KBM-7 (cell line): ENCODE measurements around the gene MRPL53.
"Not testable (repeated sequence)": the region's sequence is repeated elsewhere in the genome, so short reads cannot be mapped to it uniquely, and the experiment has no call there.

Experiments used
- DNase-seq: peaks from one replicate; pipeline ENCODE4 v3.0.0-alpha.2; 2015
- in situ Hi-C: fragments of 300-500 bp; cut with MboI; formaldehyde crosslinking; loops from 2 replicates; pipeline ENCODE4 v1.14.3; 2020; ENCODE audit warnings: low sequenced_read_pairs, low pct_unique_long_range_greater_than_20kb, mixed read lengths

MRPL53 gene

DNA sequence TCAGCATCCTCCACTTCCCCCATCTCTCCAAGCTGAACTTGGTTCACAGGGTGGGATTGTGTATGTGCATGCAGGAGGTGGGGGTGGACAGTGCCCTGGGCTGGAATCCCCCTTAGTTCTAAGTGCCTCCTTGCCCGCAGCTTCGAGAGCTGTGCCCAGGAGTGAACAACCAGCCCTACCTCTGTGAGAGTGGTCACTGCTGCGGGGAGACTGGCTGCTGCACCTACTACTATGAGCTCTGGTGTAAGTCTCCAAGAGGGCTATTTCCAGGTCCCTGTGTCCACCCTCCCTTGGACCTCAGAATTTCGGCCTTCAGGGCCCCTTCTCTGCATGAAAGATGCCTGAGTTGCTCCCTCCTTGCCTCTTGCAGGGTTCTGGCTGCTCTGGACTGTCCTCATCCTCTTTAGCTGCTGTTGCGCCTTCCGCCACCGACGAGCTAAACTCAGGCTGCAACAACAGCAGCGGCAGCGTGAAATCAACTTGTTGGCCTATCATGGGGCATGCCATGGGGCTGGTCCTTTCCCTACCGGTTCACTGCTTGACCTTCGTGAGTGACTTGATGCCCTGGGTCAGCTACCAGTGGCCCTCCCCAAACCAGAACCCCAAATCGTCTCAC, 12.9 kb downstream of the MRPL53 start:
- DNase-seq, in situ Hi-C loops: not testable (repeated sequence)

DNA sequence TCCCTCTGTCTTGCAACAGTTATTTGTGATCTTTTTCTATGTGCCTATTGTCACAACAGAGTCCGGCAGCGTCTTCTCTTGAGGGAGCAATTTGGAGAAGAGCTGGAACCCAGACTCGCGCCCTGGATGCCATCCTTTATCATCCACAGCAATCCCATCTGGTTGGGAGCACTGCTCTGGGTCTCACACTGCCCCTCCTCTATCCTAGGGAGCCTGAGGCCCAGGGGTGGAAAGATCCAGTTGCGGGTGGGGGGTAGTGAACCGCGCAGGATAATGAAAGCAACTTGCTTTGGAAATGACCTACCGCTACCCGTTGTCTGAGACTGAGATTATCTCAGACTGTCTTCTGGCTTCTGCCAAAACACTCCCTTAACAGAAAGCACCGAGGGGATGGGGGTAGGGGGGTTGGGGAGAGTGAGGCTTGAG, 13.5 kb downstream of the MRPL53 start:
- DNase-seq: no peak
- in situ Hi-C loops: no loop called here

DNA sequence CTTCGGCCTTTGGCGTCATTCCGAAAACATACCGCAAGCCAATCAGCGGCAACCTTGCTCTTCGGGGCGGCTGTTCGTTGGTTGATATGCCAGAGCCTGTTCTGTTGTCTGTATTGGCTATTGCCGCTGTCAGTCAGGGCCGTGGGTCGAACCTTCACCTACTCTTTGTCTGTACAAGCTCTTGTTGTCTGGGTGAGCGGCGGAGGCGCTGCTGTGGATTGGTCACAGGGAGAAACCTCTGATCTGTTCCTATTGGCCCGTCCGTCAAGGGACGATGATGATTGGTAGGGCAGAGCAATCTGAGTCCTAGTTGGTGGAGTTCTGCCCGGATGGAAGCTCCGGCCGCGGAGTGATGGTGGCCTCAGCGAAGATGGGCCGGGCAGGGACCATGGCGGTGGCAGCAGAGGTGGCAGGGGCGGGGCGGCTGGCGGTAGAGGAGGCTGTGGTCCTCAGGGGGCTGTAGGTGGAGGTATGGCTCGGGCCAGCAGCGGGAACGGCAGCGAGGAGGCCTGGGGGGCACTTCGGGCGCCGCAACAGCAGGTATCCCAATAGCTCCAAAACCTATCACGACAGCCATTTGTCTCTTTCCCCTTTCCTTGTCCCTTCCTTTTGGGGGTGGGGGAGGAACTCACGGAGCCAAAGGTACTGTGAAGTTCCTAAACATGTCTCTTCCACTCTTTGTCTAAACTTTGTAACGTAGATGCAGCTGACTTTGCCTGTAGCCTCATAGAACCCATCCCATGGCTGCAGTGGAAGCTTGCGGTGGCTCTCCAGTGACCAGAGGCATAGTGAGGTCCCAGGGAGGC, 14.1 kb downstream of the MRPL53 start, which contains the start of gene WBP1:
Gene WBP1 (plus strand): TSS at position 307 of the 806 bp plus-strand sequence. CDS start 165 bp downstream, at position 472.
- DNase-seq: peak; percentile 100
- in situ Hi-C loops: no loop called here

DNA sequence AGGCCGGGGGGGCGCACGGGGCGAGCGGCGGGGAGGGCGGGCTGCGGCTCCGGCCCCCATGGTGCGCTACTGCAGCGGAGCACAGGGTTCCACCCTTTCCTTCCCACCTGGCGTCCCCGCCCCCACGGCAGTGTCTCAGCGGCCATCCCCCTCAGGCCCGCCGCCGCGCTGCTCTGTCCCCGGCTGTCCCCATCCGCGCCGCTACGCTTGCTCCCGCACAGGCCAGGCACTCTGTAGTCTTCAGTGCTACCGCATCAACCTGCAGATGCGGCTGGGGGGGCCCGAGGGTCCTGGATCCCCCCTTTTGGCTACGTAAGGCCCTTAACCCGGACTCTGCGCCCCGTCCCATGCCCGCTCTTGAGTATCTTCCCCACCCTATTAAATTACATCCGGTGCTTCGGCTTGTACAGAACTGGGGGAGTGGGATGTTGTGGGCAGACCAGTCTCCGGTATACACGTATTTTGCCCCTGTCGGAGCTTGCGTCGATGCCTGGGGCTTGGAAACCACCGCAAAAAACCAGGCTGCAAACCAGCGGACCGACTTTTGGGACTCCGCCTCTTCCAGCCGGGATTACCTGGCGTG, 14.8 kb downstream of the MRPL53 start:
- in situ Hi-C loops: no loop called here
- DNase-seq: no peak

DNA sequence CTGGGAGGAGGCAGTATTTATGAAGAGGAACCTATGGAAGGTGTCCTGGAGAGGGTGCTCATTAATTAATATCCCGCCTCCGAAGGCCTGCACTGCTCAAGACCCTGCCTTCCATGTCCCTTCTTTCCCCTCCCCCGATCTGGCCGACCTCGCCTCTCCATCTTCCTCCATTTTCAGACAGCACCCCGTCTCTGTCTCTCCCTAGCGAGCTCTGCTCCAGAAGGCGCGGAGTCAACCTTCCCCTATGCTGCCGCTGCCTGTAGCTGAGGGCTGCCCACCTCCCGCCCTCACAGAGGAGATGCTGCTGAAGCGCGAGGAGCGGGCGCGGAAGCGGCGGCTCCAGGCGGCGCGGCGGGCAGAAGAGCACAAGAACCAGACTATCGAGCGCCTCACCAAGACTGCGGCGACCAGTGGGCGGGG, 15.3 kb downstream of the MRPL53 start:
- in situ Hi-C loops: no loop called here
- DNase-seq: no peak

DNA sequence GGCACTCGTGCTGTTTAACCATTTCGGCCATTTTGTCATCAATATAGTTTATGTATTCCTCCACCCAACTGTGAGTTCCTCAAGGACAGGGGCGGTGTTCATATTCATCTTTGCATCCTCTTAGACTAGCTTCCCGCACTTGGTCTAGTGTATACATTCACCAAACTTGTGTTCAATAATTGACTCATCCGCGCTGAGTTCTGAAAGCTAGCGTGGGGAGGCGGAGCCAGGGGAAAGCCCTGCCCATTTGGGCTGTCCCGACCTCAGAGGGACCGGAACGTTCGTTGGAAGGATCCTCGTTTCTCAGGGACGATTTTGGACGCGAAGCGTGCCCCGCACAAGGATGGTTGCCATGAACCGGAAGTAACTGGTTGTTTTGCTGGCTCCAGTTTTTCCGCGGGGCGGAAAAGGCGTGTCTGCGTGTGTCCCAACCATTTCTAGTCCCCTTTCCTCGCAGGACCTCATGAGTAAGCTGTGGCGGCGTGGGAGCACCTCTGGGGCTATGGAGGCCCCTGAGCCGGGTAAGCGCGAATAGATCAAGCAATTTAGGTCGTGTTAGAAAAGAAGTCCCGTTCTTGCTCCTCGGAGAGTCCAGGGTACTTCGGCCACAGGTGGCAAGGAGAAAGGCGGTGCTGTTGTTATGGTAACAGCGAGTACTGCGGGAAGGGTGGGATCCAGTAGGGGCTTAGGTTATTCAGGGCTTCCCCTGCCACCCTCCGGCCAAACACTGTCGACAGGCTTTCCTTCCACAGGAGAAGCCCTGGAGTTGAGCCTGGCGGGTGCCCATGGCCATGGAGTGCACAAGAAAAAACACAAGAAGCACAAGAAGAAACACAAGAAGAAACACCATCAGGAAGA, 17.6 kb downstream of the MRPL53 start, which contains the start of gene INO80B:
Gene INO80B (plus strand): TSS at position 434 of the 858 bp plus-strand sequence. CDS start 30 bp downstream, at position 464.
- in situ Hi-C loops: no loop called here

DNA sequence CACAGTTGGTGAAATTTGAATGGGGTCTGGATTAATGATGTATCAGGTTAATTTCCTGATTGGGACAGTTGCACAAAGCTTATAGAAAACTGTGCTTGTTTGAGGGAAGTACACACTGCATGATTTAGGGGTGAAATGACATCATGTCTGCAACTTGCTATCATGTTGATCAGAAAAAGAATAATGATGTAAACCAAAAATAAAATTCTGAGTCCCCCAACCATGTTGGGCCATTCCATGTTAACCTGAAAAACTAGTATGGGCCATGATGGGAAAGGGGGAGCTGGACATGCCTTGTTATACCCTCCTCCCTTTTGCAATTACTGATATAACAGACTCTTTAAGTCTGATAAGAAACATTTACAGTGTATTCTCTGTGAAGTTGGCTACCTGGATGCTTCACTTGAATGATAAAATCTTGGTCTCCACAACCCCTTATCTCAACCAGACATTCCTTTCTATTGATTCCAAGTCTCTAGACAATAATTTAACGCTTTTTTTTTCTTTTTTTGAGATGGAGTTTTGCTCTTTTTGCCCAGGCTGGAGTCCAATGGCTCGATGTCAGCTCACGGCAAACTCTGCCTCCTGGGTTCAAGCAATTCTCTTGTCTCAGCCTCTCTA, 21.8 kb downstream of the MRPL53 start:
- in situ Hi-C loops: no loop called here
- no peak for DNase-seq

More for the DNA sequence above, 17.6 kb downstream of the MRPL53 start, which contains the start of gene INO80B:
- peak; percentile 99 for DNase-seq

DNA sequence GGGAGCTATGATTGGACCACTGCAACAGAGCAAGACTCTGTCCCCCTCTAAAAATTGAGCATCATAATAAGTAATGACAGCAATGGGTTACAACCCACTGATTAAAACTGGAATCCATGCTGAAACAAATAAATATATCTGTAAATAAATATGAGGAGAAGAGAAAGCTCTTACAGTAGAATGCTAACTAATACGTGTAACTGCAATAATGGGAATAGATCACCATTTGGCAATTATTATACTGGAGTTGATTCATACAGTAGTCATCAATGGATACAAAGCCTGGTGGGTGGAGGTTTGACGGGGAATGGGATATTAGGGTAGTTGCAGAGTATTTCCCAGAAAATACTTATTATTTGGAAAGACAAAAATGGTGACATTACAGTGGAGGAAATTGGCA, 23.7 kb downstream of the MRPL53 start:
- no peak for DNase-seq
- in situ Hi-C loops: no loop called here

DNA sequence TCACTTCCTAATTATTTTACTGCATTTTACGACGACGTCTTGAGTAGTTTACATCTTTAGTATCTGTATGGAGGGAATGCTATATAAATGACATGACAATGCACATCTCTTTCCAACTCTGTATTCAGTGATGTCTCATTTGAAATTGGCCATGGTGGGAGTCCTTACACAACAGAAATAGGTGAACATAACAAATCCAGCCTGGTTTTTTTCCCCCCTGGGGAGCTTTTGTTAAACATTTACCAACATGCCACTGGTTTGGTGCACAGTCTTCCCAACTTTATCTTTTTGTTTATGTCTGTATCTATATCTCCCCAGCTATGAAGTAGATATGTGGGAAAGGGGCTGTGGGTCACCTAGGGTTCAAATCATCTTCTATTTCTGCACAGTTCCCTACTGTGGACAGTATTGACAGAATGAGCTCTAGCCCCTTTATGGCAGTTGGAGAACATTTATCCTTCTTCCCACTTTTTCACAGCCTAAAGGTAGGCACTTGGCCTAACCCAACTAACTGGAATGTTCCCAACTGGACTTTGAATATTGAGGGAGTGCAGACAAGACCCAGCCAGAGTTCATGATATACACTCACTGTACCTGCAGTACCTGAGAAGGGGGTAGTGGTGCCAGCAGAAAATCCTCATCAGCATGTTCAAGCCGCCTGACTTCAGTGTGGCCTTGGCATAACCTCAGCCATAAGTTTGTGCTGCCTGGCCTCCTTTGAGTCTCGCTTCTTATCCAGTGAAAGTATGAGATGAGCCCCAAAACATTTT, 25.1 kb downstream of the MRPL53 start:
- in situ Hi-C loops: no loop called here
- DNase-seq: no peak

DNA sequence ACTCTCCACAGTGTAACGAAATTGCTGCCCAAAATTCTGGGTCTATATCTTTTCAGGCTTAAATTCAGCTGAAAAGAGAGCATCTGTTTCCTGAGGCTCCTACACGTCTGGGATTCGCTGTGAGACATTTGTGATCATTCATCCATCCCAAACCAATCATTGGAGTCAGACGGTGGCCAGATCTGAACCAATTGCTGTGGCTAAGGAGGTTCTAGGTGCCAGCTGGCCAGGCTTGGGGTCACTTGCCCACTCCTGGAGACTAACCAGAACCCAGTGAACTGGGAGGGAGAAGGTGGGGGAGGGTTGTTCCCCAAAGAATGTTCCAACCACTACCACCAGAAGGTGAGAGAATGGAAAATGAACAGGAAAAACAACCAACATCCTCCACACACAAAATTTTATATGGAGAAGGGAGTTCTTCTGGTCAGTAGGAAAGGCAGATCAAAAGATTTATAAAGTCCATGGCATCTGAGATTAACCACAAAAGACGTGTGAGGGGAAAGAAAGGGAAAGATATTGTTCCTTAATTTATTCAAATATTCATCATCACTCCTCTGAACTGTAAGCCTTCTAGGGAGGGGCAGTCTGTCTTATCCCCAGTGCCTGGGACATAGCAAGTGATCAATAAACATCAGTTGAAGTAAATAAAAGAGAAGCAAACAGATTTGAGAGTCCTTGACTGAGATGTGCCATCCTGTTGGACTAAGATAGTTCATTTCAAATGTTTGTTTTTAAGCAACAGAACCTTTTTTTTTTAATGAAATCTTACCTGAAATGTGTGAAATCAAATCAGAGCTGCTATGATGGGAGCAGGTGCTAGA, 27.8 kb downstream of the MRPL53 start:
- DNase-seq: no peak
- in situ Hi-C loops: no loop called here

DNA sequence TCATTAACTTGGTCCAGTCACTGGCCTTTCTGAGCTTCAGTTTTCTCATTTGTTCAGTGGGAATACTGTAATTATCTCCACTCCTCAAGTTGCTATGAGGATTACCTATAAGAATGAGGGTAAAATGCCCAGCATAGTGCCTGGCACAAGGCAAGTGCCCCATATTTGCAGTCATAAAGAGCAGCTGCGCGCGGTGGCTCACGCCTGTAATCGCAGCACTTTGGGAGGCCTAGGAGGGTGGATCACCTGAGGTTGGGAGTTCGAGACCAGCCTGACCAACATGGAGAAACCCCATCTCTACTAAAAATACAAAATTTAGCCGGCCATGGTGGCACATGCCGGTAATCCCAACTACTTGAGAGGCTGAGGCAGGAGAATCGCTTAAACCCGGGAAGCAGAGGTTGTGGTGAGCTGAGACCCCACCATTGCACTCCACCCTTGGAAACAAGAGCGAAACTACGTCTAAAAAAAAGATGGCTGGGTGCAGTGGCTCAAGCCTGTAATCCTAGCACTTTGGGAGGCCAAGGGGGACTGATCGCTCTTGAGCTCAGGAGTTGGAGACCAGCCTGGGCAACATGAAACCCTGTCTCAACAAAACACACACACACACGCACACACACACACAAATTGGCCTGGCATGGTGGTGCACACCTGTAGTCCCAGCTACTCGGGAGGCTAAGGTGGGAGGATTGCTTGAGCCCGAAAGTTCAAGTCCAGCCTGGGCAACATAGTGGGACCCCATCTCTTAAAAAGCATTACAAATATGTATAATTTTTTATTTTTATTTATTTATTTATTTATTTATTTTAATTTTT, 29.8 kb downstream of the MRPL53 start:
- DNase-seq, in situ Hi-C loops: not testable (repeated sequence)

DNA sequence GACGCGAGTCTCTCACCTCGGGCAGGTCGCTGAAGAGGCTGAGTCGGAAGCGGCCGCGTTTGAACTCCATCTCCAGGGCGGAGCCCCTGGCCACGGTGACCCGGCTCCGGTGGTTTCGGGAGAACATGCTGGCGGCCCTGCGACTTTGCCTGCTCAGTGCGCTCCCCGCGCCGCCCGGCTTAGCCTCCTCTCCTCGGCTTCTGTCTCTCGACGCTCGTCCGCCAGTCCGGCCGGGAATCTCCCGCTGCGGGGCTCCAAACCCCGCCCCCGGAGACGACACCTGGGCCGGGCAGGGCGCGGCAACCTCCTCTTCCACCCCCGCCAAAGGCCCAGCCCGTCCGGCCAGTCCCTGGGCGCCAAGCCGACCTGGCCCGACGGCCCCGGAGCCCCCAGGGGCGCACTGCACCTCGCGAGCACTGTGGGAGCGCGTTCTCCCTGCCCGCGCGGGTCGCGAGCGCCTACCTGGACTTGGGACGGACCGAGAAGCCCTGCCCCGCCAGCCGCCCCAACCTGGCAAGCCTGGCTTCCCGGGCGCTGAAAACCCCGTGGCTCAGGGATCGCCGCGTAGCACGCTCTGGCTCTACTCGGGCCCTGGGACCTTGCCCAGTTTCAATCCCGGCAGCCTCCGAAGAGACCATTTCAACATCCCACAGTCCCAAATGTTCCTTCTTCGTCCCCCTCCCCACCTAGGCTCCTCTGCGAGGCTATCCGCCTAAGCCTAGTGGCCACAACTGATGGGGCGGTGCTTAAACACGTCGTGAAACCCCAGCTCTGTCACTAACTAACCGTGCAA, 30.6 kb downstream of the MRPL53 start, which contains the start of gene RTKN:
Gene RTKN (minus strand): TSS at position 248 of the 793 bp plus-strand sequence. CDS start 121 bp downstream, at position 127.
- in situ Hi-C loops: no loop called here
- DNase-seq: no peak

DNA sequence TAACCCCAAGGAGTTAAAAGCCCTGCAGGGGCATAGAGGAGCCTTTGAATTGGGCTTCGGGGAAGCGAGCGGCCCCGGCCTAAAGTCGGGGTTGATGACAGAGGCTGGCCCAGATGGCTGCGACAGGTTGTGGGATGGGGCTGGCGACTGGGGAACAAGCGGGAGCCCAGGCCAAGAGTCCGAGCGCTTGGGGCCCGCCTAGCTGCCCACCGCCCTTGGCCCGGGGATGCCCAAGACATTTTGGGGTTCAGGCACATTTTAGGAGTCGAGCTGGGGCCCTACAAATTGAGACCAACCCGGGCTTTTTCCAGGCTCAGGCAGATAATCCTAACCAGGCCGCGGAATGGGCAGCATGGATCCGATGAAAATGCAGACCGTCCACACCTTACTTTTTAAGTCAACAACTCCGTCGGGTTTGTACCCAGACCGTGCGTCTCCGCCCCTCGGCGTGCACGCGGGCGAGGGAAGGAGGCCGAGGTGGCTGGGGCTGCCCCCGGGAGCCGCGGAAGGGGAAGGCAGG, 31.2 kb downstream of the MRPL53 start:
- in situ Hi-C loops: no loop called here
- no peak for DNase-seq

DNA sequence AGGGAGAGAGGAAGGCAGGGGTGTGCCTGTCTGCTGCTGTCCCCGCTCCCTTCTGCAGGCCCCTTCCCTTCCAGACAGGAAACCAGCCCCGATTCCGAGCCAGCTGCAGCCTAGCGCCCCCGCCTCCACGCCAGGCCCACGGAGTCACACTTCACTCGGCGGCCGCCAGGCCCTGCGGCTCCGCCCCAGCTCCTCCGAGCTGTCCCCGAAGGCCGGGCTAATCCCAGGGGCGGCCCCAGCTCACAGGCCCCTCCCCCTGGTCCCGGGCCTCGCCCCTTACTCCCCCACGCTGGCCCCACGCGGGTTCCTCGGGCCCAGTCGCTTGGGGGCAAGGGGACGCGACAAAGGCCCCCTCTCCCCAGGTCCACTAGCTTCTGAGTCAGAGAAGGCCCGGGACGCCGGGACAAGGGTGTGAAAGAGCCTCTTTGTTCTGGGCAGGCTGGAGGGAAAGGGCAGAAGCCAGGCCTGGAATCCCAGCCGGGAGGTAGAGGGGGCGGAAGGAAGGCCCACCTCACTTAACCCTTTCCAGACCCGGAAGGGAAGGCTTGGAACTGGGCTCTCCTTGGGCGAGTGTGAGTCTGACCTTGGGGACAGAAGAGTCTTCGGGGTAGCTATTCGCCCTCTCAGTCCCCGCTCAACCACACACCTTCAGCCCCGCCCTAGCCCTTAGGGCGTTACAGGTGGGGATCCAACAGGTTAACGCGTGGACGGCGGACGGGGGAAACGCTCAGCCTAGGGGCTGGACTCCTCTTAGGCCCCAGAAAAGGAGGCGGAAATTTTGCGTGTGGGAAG, 31.9 kb downstream of the MRPL53 start:
- peak; percentile 93 for DNase-seq
- in situ Hi-C loops: no loop called here
